ENCODE data around the gene DNAH2. TPM values are rescaled to one million over a fixed set of nuclear protein-coding genes. Genes with fewer than 3 reads are reported as not detected.

DNAH2 gene
- total RNA-seq, 1 experiment from 2014 or later: not detected

DNA sequence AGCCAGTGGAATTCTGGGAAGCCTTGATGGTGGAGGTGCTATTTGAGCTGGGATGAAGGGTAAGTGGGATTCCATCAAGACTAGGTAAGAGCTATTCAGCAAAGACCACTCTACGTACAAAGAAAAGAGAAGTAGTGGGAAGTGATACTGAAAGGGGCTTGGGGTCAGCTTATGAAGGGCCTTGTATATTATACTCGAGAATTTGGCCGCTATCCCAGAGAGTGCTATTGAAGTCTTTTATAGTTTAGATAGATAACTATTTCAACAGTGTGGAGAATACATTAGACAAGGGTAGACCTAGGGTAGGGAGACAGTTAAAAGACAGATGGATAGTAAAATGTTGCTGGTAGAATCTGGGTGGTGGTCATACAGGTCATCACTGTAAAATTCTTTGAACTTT is 10.3 kb downstream of the DNAH2 start:
- DNase-seq (ENCODE audit: low read depth in 1 of 2, low spot score in 2 of 2): no peak
- H3K4me3 ChIP-seq: no peak overlapping the region
- no peaks in the 10 kb centered on the region for H3K9me3 ChIP-seq (replicated peaks)
- H3K36me3 ChIP-seq: no peaks in the 10 kb centered on the region
- no peak overlapping the region for H3K27ac ChIP-seq
- peaks cover 14% of the 10 kb centered on the region for H3K27me3 ChIP-seq (replicated peaks)
- H3K4me1 ChIP-seq (replicated peaks): no peaks in the 10 kb centered on the region

- Histone ChIP-seq H3K9me3 (replicated peaks) (no peaks in the 10 kb centered on the region), H3K4me3 (no peak overlapping the region), H3K4me1 (replicated peaks) (no peaks in the 10 kb centered on the region), H3K36me3 (no peaks in the 10 kb centered on the region), H3K27ac (no peak overlapping the region), H3K27me3 (replicated peaks) (peaks cover 22% of the 10 kb centered on the region)
- DNase-seq (ENCODE audit: low read depth in 1 of 2, low spot score in 2 of 2): no peak
Measured at GRCh38 chr17:7729816-7730215, 12.3 kb downstream of the DNAH2 start.

GRCh38 chr17:7732981-7733539 is 15.5 kb downstream of the DNAH2 start:
- H3K4me1 ChIP-seq (replicated peaks): no peaks in the 10 kb centered on the region
- DNase-seq (ENCODE audit: low read depth in 1 of 2, low spot score in 2 of 2): no peak
- no peak overlapping the region for H3K4me3 ChIP-seq
- H3K27ac ChIP-seq: no peak overlapping the region
- H3K27me3 ChIP-seq (replicated peaks): peaks cover 41% of the 10 kb centered on the region
- no peaks in the 10 kb centered on the region for H3K36me3 ChIP-seq
- no peaks in the 10 kb centered on the region for H3K9me3 ChIP-seq (replicated peaks)

GRCh38 chr17:7737601-7738000 is 20.1 kb downstream of the DNAH2 start:
- H3K27ac ChIP-seq: no peak overlapping the region
- no peaks in the 10 kb centered on the region for H3K36me3 ChIP-seq
- no peak overlapping the region for H3K4me3 ChIP-seq
- DNase-seq (ENCODE audit: low read depth in 1 of 2, low spot score in 2 of 2): no peak
- no peaks in the 10 kb centered on the region for H3K9me3 ChIP-seq (replicated peaks)
- peaks cover 45% of the 10 kb centered on the region for H3K27me3 ChIP-seq (replicated peaks)
- no peaks in the 10 kb centered on the region for H3K4me1 ChIP-seq (replicated peaks)

GRCh38 chr17:7739746-7740145 is 22.2 kb downstream of the DNAH2 start:
- H3K27me3 ChIP-seq (replicated peaks): peaks cover 36% of the 10 kb centered on the region
- no peaks in the 10 kb centered on the region for H3K4me1 ChIP-seq (replicated peaks)
- H3K9me3 ChIP-seq (replicated peaks): no peaks in the 10 kb centered on the region
- DNase-seq (ENCODE audit: low read depth in 1 of 2, low spot score in 2 of 2): no peak
- H3K27ac ChIP-seq: no peak overlapping the region
- no peak overlapping the region for H3K4me3 ChIP-seq
- H3K36me3 ChIP-seq: no peaks in the 10 kb centered on the region

GRCh38 chr17:7740481-7741001 is 23.0 kb downstream of the DNAH2 start:
- peaks cover 5% of the 10 kb centered on the region for H3K4me1 ChIP-seq (replicated peaks)
- DNase-seq (ENCODE audit: low read depth in 1 of 2, low spot score in 2 of 2): no peak
- no peaks in the 10 kb centered on the region for H3K36me3 ChIP-seq

DNA sequence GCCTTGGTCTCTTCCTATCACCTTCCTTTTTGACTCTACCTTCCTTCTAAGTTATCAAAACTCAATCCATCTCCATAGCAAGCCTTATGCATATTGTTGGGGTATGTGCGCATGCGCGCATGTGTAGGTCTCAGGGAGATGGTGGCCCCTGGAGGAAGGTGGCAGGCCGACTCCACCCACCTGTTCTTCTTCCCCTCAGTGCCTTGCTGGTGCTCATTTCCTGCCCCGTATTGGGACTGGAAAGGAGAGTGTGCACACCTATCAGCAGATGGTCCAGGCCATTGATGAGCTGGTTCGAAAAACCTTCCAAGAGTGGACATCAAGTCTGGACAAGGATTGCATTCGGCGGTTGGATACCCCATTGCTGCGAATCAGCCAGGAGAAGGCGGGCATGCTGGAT is 25.2 kb downstream of the DNAH2 start:
- Histone ChIP-seq H3K9me3 (replicated peaks) (no peaks in the 10 kb centered on the region), H3K36me3 (no peaks in the 10 kb centered on the region), H3K27me3 (replicated peaks) (peaks cover 16% of the 10 kb centered on the region), H3K4me1 (replicated peaks) (peaks cover 25% of the 10 kb centered on the region), H3K27ac (no peak overlapping the region), H3K4me3 (no peak overlapping the region)
- no peak for DNase-seq (ENCODE audit: low read depth in 1 of 2, low spot score in 2 of 2)

More at GRCh38 chr17:7740481-7741001, 23.0 kb downstream of the DNAH2 start:
- peaks cover 33% of the 10 kb centered on the region for H3K27me3 ChIP-seq (replicated peaks)
- H3K9me3 ChIP-seq (replicated peaks): no peaks in the 10 kb centered on the region
- no peak overlapping the region for H3K27ac ChIP-seq
- H3K4me3 ChIP-seq: no peak overlapping the region

GRCh38 chr17:7744416-7744815 is 26.9 kb downstream of the DNAH2 start:
- no peaks in the 10 kb centered on the region; the same call in 1 of the 2 replicates for H3K9me3 ChIP-seq (replicated peaks)
- peaks cover 31% of the 10 kb centered on the region for H3K4me1 ChIP-seq (replicated peaks)
- no peak overlapping the region for H3K27ac ChIP-seq
- no peaks in the 10 kb centered on the region for H3K36me3 ChIP-seq
- 0 out of 2 replicates have a peak, but pooled peaks cover 8% of the 10 kb centered on the region for H3K27me3 ChIP-seq (replicated peaks)
- DNase-seq (ENCODE audit: low read depth in 1 of 2, low spot score in 2 of 2): no peak
- H3K4me3 ChIP-seq: no peak overlapping the region

DNA sequence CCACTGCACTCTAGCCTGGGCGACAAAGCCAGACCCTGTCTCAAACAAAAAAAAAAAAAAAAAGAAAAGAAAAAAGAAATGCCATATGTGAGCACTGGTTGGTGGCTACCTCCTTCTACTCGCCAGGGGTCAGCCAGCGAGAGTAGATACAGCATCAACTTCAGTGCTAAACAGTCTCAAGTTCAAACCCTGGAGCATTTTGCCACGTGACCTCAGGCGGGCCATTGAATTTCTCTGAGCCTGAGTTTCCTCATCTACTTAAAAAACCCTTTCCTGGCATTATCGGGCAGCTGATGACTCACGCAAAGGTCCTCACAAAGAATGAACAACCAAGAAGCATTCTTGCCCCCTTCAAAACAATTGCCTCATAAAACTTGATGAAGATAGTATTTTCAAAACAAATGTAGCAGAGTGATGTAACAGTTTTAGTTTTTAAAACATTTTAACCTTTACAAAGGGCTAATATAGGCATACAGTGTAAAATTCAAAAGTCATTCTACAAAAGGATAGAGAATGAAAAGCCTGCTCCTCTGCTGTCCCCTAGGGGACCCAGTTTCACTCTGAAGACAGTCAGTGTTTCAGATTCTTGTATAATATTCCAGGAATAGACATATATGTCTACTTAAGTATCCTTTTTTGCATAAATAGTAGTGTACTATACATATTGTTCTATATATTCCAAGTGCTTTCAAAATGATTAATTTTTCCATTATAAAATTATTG is 28.4 kb downstream of the DNAH2 start:
- no peaks in the 10 kb centered on the region for H3K36me3 ChIP-seq
- no peak overlapping the region for H3K4me3 ChIP-seq
- peak; percentile 81 to 88 for DNase-seq (ENCODE audit: low read depth in 1 of 2, low spot score in 2 of 2)
- peak overlapping the region; percentile 33; the same call in 1 of the 2 replicates for H3K27ac ChIP-seq
- H3K9me3 ChIP-seq (replicated peaks): peaks cover 2% of the 10 kb centered on the region; the same call in 1 of the 2 replicates
- H3K4me1 ChIP-seq (replicated peaks): peaks cover 37% of the 10 kb centered on the region
- no peaks in the 10 kb centered on the region for H3K27me3 ChIP-seq (replicated peaks)

- Histone ChIP-seq H3K4me3 (no peak overlapping the region), H3K36me3 (no peaks in the 10 kb centered on the region), H3K27ac (peak overlapping the region; percentile 51), H3K27me3 (replicated peaks) (no peaks in the 10 kb centered on the region), H3K9me3 (replicated peaks) (peaks cover 2% of the 10 kb centered on the region; the same call in 1 of the 2 replicates), H3K4me1 (replicated peaks) (peaks cover 46% of the 10 kb centered on the region)
- peak in 1 of 2 experiments; percentile 51 for DNase-seq (ENCODE audit: low read depth in 1 of 2, low spot score in 2 of 2)
Measured at GRCh38 chr17:7747635-7748071, 30.1 kb downstream of the DNAH2 start.

DNA sequence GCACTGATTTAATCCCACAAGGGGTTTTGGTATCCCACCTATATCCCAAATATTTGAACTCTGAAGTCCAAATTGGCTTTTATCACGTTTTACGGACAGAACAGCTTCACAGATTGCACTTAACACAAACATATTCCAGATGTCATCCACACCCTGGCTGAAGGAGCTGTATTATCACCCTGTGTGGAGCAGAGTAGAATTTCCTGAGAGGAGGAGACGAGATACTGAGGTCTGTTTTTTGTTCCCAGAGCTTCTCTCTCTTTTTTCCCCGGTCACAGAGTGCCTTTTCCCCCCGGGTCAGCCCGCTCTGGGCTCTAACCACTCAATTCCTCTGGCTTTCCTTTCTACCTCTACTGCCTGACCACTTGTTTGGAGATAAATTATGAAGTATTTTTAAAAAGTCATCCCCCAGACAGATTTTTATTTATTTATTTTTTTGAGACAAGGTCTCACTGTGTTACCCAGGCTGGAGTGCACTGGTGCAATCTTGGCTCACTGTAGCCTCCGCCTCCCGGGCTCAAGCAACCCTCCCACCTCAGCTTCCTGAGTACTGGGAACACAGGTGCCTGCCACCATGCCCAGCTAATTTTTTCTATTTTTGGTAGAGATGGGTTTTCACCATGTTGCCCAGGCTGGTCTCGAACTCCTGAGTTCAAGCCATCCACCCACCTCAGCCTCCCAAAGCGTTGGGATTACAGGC is 30.7 kb downstream of the DNAH2 start:
- H3K27ac ChIP-seq: peak overlapping the region; percentile 51
- H3K27me3 ChIP-seq (replicated peaks): no peaks in the 10 kb centered on the region
- peaks cover 46% of the 10 kb centered on the region for H3K4me1 ChIP-seq (replicated peaks)
- no peak for DNase-seq (ENCODE audit: low read depth in 1 of 2, low spot score in 2 of 2)
- no peak overlapping the region for H3K4me3 ChIP-seq
- H3K36me3 ChIP-seq: no peaks in the 10 kb centered on the region
- H3K9me3 ChIP-seq (replicated peaks): peaks cover 2% of the 10 kb centered on the region; the same call in 1 of the 2 replicates

GRCh38 chr17:7750321-7750821 is 32.8 kb downstream of the DNAH2 start:
- Histone ChIP-seq H3K9me3 (replicated peaks) (peaks cover 2% of the 10 kb centered on the region; the same call in 1 of the 2 replicates), H3K27ac (peak overlapping the region; percentile 65), H3K4me1 (replicated peaks) (peaks cover 43% of the 10 kb centered on the region), H3K4me3 (no peak overlapping the region), H3K27me3 (replicated peaks) (no peaks in the 10 kb centered on the region), H3K36me3 (no peaks in the 10 kb centered on the region)
- DNase-seq (ENCODE audit: low read depth in 1 of 2, low spot score in 2 of 2): peak in 1 of 2 experiments; percentile 76

- Histone ChIP-seq H3K4me3 (no peak overlapping the region), H3K4me1 (replicated peaks) (peaks cover 15% of the 10 kb centered on the region), H3K27ac (no peak overlapping the region), H3K36me3 (no peaks in the 10 kb centered on the region), H3K27me3 (replicated peaks) (no peaks in the 10 kb centered on the region), H3K9me3 (replicated peaks) (peaks cover 2% of the 10 kb centered on the region; the same call in 1 of the 2 replicates)
- no peak for DNase-seq (ENCODE audit: low read depth in 1 of 2, low spot score in 2 of 2)
Measured at GRCh38 chr17:7754656-7755055, 37.1 kb downstream of the DNAH2 start.
